H1 (cell line): ENCODE measurements around the gene COX19. TPM values are rescaled to one million over a fixed set of nuclear protein-coding genes. Genes with fewer than 3 reads are reported as not detected.

ENCODE experiments used
- CTCF ChIA-PET: fragments of 300-600 bp; sonication (Branson Sonifier 250); formaldehyde crosslinking; loops from one replicate; lab custom pipeline; 2021; ENCODE audit not compliant: partially characterized antibody; lab: Charles Lee
- POLR2A ChIA-PET: fragments of 300-600 bp; sonication (Branson Sonifier 250); formaldehyde crosslinking; loops from one replicate; lab custom pipeline; 2021; ENCODE audit warnings: inconsistent platforms; ENCODE audit not compliant: partially characterized antibody; lab: Charles Lee
- DNase-seq, 2 experiments: peaks; one replicate each; pipeline versions ENCODE4 v3.0.0 to v3.0.0-alpha.2; 2010 to 2022; ENCODE audit warnings: low spot score in 2 of 2, low read depth in 1 of 2, mixed read lengths in 1 of 2
- FAIRE-seq: peaks from 2 replicates; lab custom pipeline; 2011; peaks lifted over from hg19 to GRCh38; lab: Jason Lieb, UNC
- H2AFZ ChIP-seq: 2 replicates; pipeline ENCODE4 v1.8.1; 2012; ENCODE audit warnings: low read length, inconsistent platforms
- H2AK5ac ChIP-seq: 2 replicates; pipeline ENCODE4 v1.6.1; 2013; ENCODE audit warnings: low read depth, low read length
- H2BK120ac ChIP-seq: replicated peaks from 2 replicates; pipeline ENCODE3; 2013; ENCODE audit warnings: low read depth, low read length, inconsistent platforms
- H2BK12ac ChIP-seq: 2 replicates; pipeline ENCODE4 v1.6.1; 2013; ENCODE audit warnings: low read depth, low read length
- H2BK15ac ChIP-seq: 2 replicates; pipeline ENCODE4 v1.6.1; 2013; ENCODE audit warnings: low read length
- H2BK20ac ChIP-seq: 2 replicates; pipeline ENCODE4 v1.6.1; 2013; ENCODE audit warnings: low read length
- H2BK5ac ChIP-seq: 2 replicates; pipeline ENCODE4 v1.6.1; 2013; ENCODE audit warnings: low read depth, low read length
- H3K14ac ChIP-seq: 2 replicates; pipeline ENCODE4 v1.6.1; 2013; ENCODE audit warnings: inconsistent platforms; ENCODE audit not compliant: insufficient read length
- H3K18ac ChIP-seq: 2 replicates; pipeline ENCODE4 v1.6.1; 2013; ENCODE audit warnings: low read length; ENCODE audit errors: extremely low read depth
- H3K23ac ChIP-seq: 2 replicates; pipeline ENCODE4 v1.6.1; 2013; ENCODE audit warnings: inconsistent platforms; ENCODE audit not compliant: insufficient read length
- H3K23me2 ChIP-seq: 2 replicates; pipeline ENCODE4 v1.6.1; 2013; ENCODE audit warnings: low read depth, low read length
- H3K27ac ChIP-seq: 2 replicates; pipeline ENCODE4 v1.6.1; 2011; ENCODE audit warnings: low read depth, low read length, inconsistent platforms
- H3K27me3 ChIP-seq, 4 experiments: replicated peaks in 1 of 4; 1 replicate in 1 of 4; 2 replicates in 3 of 4; pipeline versions ENCODE4 v1.6.1 to v1.8.1; 2011 to 2013; ENCODE audit warnings: low read length in 3 of 4, mild to moderate bottlenecking in 3 of 4, inconsistent platforms in 2 of 4, mixed read lengths in 2 of 4, moderate library complexity in 1 of 4; ENCODE audit not compliant: control insufficient read depth in 3 of 4, insufficient read depth in 3 of 4; ENCODE audit errors: extremely low read depth in 1 of 4
- H3K36me3 ChIP-seq, 4 experiments: 2 replicates each; pipeline versions ENCODE4 v1.6.1 to v1.8.1; 2011 to 2013; ENCODE audit warnings: mild to moderate bottlenecking in 4 of 4, low read length in 3 of 4, moderate library complexity in 2 of 4, control low read depth in 1 of 4, inconsistent platforms in 1 of 4; ENCODE audit not compliant: insufficient read depth in 4 of 4, control insufficient read depth in 2 of 4
- H3K4ac ChIP-seq: replicated peaks from 2 replicates; pipeline ENCODE3; 2013; ENCODE audit warnings: low read length, low read depth, mixed read lengths, inconsistent platforms; ENCODE audit not compliant: insufficient read length
- H3K4me1 ChIP-seq, 4 experiments: replicated peaks in 1 of 4; 1 replicate in 1 of 4; 2 replicates in 3 of 4; pipeline versions ENCODE4 v1.6.1 to v1.8.1; 2011 to 2013; ENCODE audit warnings: low read length in 3 of 4, inconsistent platforms in 2 of 4, mixed read lengths in 1 of 4; ENCODE audit not compliant: insufficient read depth in 4 of 4, control insufficient read depth in 3 of 4
- H3K4me2 ChIP-seq, 2 experiments: 2 replicates each; pipeline versions ENCODE4 v1.6.1 to v1.8.1; 2011 to 2013; ENCODE audit warnings: low read depth in 2 of 2, low read length in 2 of 2, control low read depth in 1 of 2, inconsistent platforms in 1 of 2, mild to moderate bottlenecking in 1 of 2; ENCODE audit not compliant: insufficient read depth in 1 of 2
- H3K4me3 ChIP-seq, 4 experiments: fragments of 200-600, 300-600 bp in 1 of 4; sonication (generic), shearing (Covaris generic), sonication (Bioruptor Twin) in 1 of 4; 2 replicates each; pipeline versions ENCODE4 v1.5.1 to v1.8.1; 2011 to 2016; ENCODE audit warnings: low read length in 4 of 4, low read depth in 3 of 4, control low read depth in 2 of 4, inconsistent platforms in 2 of 4, mild to moderate bottlenecking in 2 of 4, mixed read lengths in 1 of 4, moderate library complexity in 1 of 4; ENCODE audit not compliant: insufficient read depth in 2 of 4; ENCODE audit errors: extremely low read depth in 1 of 4
- H3K56ac ChIP-seq: replicated peaks from 2 replicates; pipeline ENCODE3; 2013; ENCODE audit warnings: low read depth, mild to moderate bottlenecking, mixed read lengths, low read length, inconsistent platforms; ENCODE audit not compliant: insufficient read length
- H3K79me1 ChIP-seq: 2 replicates; pipeline ENCODE4 v1.6.1; 2013; ENCODE audit warnings: low read depth, low read length, control low read depth
- H3K79me2 ChIP-seq, 2 experiments: 2 replicates each; pipeline versions ENCODE4 v1.6.1 to v1.8.1; 2012 to 2013; ENCODE audit warnings: low read length in 2 of 2, mild to moderate bottlenecking in 2 of 2, inconsistent platforms in 1 of 2; ENCODE audit not compliant: insufficient read depth in 2 of 2, control insufficient read depth in 1 of 2
- H3K9ac ChIP-seq, 4 experiments: replicated peaks in 1 of 4; 1 replicate in 1 of 4; 2 replicates in 3 of 4; pipeline versions ENCODE4 v1.6.1 to v1.8.1; 2011 to 2013; ENCODE audit warnings: low read depth in 3 of 4, low read length in 3 of 4, control low read depth in 2 of 4, mild to moderate bottlenecking in 2 of 4, moderate library complexity in 2 of 4, inconsistent platforms in 1 of 4; ENCODE audit errors: extremely low read depth in 1 of 4
- H3K9me3 ChIP-seq, 2 experiments: 2 replicates each; pipeline versions ENCODE4 v1.6.1 to v1.8.1; 2012 to 2013; ENCODE audit warnings: mild to moderate bottlenecking in 2 of 2, moderate library complexity in 2 of 2, control low read depth in 1 of 2, inconsistent platforms in 1 of 2, low read depth in 1 of 2, low read length in 1 of 2, mixed read lengths in 1 of 2; ENCODE audit not compliant: insufficient read depth in 2 of 2
- H4K20me1 ChIP-seq, 2 experiments: replicated peaks in 1 of 2; 2 replicates each; pipeline versions ENCODE3 to v1.8.1; 2011 to 2013; ENCODE audit warnings: inconsistent platforms in 2 of 2, low read length in 2 of 2, mild to moderate bottlenecking in 1 of 2; ENCODE audit not compliant: insufficient read depth in 2 of 2, control insufficient read depth in 1 of 2
- H4K5ac ChIP-seq: 2 replicates; pipeline ENCODE4 v1.6.1; 2013; ENCODE audit warnings: low read length, low read depth, mixed read lengths, inconsistent platforms; ENCODE audit not compliant: insufficient read length
- H4K8ac ChIP-seq: 2 replicates; pipeline ENCODE4 v1.8.0; 2013; ENCODE audit warnings: mild to moderate bottlenecking, moderate library complexity, low read length, inconsistent platforms; ENCODE audit not compliant: insufficient read depth; ENCODE audit errors: extremely low read depth
- H4K91ac ChIP-seq: replicated peaks from 2 replicates; pipeline ENCODE3; 2013; ENCODE audit warnings: low read length, mixed read lengths, inconsistent platforms; ENCODE audit not compliant: insufficient read length
- BACH1 ChIP-seq: IDR thresholded peaks from 2 replicates; pipeline ENCODE4 v1.6.1; 2012; ENCODE audit warnings: low read length, improper control_type of control experiment
- BRCA1 ChIP-seq: IDR thresholded peaks from 2 replicates; pipeline ENCODE4 v1.6.1; 2012; ENCODE audit warnings: low read depth, low read length, improper control_type of control experiment
- CHD2 ChIP-seq: IDR thresholded peaks from 2 replicates; pipeline ENCODE4 v1.6.1; 2012; ENCODE audit warnings: low read length, improper control_type of control experiment
- JUN ChIP-seq: IDR thresholded peaks from 2 replicates; pipeline ENCODE4 v1.6.1; 2011; ENCODE audit warnings: low read depth, mild to moderate bottlenecking, improper control_type of control experiment, low read length
- RFX5 ChIP-seq: IDR thresholded peaks from 2 replicates; pipeline ENCODE4 v1.6.1; 2011; ENCODE audit warnings: low read depth, low read length, improper control_type of control experiment, borderline replicate concordance
- RXRA ChIP-seq: IDR thresholded peaks from 2 replicates; pipeline ENCODE4 v1.6.1; 2011; ENCODE audit warnings: low read depth, mild to moderate bottlenecking, low read length, moderate library complexity; ENCODE audit not compliant: insufficient read depth
- SP1 ChIP-seq: IDR thresholded peaks from 2 replicates; pipeline ENCODE4 v1.6.1; 2011; ENCODE audit warnings: low read depth, low read length
- SP4 ChIP-seq: IDR thresholded peaks from 2 replicates; pipeline ENCODE4 v1.6.1; 2012; ENCODE audit warnings: low read length, inconsistent platforms
- TBP ChIP-seq: IDR thresholded peaks from 2 replicates; pipeline ENCODE4 v1.6.1; 2011; ENCODE audit warnings: low read depth, low read length, improper control_type of control experiment
- TEAD4 ChIP-seq: IDR thresholded peaks from 2 replicates; pipeline ENCODE4 v1.6.1; 2012; ENCODE audit warnings: low read depth, low read length, inconsistent platforms, mixed read lengths
- YY1 ChIP-seq: IDR thresholded peaks from 2 replicates; pipeline ENCODE4 v1.6.1; 2011; ENCODE audit warnings: low read depth, mild to moderate bottlenecking, low read length
- WGBS, 2 experiments: shearing (Covaris generic) in 1 of 2; methylation state at CpG; one replicate each; pipeline versions ENCODE4 v1.1.6 to v1.1.7; 2013 to 2015; ENCODE audit warnings: low lambda C conversion rate in 2 of 2, mixed read lengths in 2 of 2, inconsistent platforms in 1 of 2, low coverage in 1 of 2, missing lambda C conversion rate in 1 of 2; ENCODE audit not compliant: insufficient replicate concordance in 2 of 2, insufficient coverage in 1 of 2, insufficient read length in 1 of 2; ENCODE audit errors: extremely low coverage in 1 of 2, missing lambda C conversion rate in 1 of 2; 5-methylcytosine and 5-hydroxymethylcytosine counted together
- polyA plus RNA-seq, 7 experiments: library from polyadenylated mRNA; depleted of rRNA in 3 of 7; stranded (reverse) in 5 of 7; unstranded in 2 of 7; fragments of >200 nt in 5 of 7; fragments of 200-250 nt in 2 of 7; gene quantifications; 1 replicate in 5 of 7; 2 replicates in 1 of 7; 4 replicates in 1 of 7; pipeline versions ENCODE4 v1.2.1 to v1.2.3, GENCODE V29; 2011 to 2013; ENCODE audit warnings: missing spikeins in 2 of 7, mixed read lengths in 2 of 7
- total RNA-seq: library from RNA; stranded (reverse); fragmentation: NEBNext Ultra II Directional; extraction: Animal tissue kit (Norgen Biotek cat#: 25700); gene quantifications from 2 replicates; pipeline ENCODE4 v1.2.1, GENCODE V29; 2021
- TF ChIP-seq, protein P1 (sequence below): IDR thresholded peaks from 2 replicates; pipeline ENCODE4 v1.6.1; 2012; ENCODE audit warnings: low read length, inconsistent platforms

The COX19 gene
- total and polyA plus RNA-seq, 2 of the 8 experiments (the other 6 are each of a cell fraction or from before 2014, with no cell fraction given): 3.9 to 7.9 TPM

DNA sequence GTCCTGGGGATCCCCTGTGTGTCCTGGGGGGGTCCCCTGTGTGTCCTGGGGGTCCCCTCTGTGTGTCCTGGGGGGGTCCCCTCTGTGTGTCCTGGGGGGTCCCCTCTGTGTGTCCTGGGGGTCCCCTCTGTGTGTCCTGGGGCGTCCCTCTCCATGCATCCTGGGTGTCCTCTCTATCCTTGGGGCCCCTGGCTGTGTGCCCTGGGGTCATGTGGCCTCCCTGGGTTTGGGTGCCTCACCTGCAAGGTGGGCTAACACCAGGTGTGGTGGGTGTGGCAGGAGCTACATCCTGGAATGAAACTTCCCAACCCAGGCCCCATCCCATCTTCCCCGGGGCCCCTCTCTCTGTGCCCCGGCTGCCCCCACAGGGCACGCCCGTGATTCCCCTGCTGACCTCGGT is 12.6 kb upstream of the COX19 start:
- Histone ChIP-seq H4K20me1 (no peaks in the 10 kb centered on the region), H3K4me1 (peaks cover 0 to 5% (median 1%) of the 10 kb centered on the region in 4 experiments; a peak in 3 of 7 replicates), H3K9me3 (no peaks in the 10 kb centered on the region), H4K5ac (no peak overlapping the region), H2BK120ac (no peak overlapping the region), H3K36me3 (no peaks in the 10 kb centered on the region), H4K8ac (peak overlapping the region; percentile 68), H3K23me2 (no peaks in the 10 kb centered on the region), H2AK5ac (no peak overlapping the region), H2BK5ac (no peak overlapping the region), H3K4me2 (no peak overlapping the region), H3K56ac (no peak overlapping the region), H3K23ac (no peak overlapping the region), H3K4me3 (no peak overlapping the region), H3K27me3 (no peaks in the 10 kb centered on the region), H3K79me1 (no peaks in the 10 kb centered on the region), H2AFZ (no peak overlapping the region), H3K14ac (no peak overlapping the region), H2BK15ac (no peak overlapping the region), H4K91ac (no peak overlapping the region), H3K9ac (no peak overlapping the region), H3K4ac (no peak overlapping the region), H2BK12ac (no peak overlapping the region), H3K27ac (no peak overlapping the region), H3K18ac (no peak overlapping the region; the same call in 1 of the 2 replicates), H3K79me2 (no peaks in the 10 kb centered on the region), H2BK20ac (no peak overlapping the region)
- FAIRE-seq (no peak), DNase-seq (no peak)
- 100% methylated on average over 5 of the region's 6 CpGs; no CpG with 5 or more reads in 1 of the 2 experiments for WGBS, 2 experiments
- CTCF ChIA-PET: interaction anchor here (1.0 to 1.7 kb wide), 7 partner anchors 9 to 78 kb away, joined by 3 to 13 read pairs (median 4); no protein-coding TSS in a partner anchor
- POLR2A ChIA-PET: interaction anchor here (0.6 to 1.3 kb wide), 3 partner anchors 13 to 339 kb away, joined by 3 to 6 read pairs (median 4); partner anchors contain the start of gene COX19
- TF ChIP-seq JUN: no peak
- TF ChIP-seq CHD2: no peak
- TF ChIP-seq, protein P1, sequence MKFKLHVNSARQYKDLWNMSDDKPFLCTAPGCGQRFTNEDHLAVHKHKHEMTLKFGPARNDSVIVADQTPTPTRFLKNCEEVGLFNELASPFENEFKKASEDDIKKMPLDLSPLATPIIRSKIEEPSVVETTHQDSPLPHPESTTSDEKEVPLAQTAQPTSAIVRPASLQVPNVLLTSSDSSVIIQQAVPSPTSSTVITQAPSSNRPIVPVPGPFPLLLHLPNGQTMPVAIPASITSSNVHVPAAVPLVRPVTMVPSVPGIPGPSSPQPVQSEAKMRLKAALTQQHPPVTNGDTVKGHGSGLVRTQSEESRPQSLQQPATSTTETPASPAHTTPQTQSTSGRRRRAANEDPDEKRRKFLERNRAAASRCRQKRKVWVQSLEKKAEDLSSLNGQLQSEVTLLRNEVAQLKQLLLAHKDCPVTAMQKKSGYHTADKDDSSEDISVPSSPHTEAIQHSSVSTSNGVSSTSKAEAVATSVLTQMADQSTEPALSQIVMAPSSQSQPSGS: no peak
- TF ChIP-seq SP1: no peak
- no peak for TF ChIP-seq BACH1
- no peak for TF ChIP-seq SP4
- TF ChIP-seq RXRA: no peak
- TF ChIP-seq BRCA1: no peak
- no peak for TF ChIP-seq RFX5
- no peak for TF ChIP-seq TEAD4
- TF ChIP-seq TBP: no peak
- TF ChIP-seq YY1: no peak
